Measurements from ENCODE around the gene ACAD11. TPM values are rescaled to one million over a fixed set of nuclear protein-coding genes. Genes with fewer than 3 reads are reported as not detected.

The ACAD11 gene
- polyA plus RNA-seq, 3 donors = 0.31 to 25.4 (median 0.40) TPM

DNA sequence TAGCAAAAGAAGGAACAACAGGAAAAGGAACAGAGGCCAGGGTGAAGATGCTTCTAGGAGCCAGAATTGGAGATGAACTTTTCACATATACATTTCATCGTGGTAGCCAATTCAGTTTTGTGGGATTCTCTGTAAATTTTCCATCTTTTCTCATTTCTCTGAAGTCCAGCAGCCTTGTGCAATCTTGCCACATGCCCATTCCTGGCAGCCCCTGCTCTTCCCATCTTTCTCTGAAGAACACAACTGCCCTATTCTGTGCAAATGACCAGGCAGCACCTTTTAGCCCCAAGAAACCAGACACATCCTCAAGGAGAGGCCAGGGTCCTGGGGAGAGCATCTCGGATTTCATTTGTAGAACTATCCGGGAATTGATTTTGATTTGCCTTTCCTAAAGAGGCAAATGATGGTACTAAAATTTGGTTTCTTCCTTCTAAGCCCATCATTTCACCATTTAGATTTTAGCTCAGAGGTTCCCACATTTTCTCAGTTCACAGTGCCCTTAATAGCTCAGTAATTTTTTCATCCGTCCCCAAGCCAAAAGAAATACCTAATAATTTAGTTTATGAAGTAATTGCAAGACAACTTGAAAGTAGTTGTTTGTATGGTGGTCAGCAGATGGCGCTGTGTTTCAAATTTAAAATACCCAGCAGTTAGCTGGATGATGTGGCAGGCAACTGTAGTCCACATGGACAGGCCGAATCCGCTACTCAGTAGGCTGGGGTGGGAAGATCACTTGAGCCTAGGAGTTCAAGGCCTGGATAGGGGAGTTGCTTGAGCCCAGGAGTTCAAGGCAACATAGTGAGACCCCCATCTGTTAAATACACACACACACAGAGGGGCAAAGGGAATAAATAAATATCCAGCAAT, 123.8 kb downstream of the ACAD11 start:
- Histone ChIP-seq H3K27me3 (ENCODE audit: control insufficient read depth in 2 of 2, insufficient read depth in 2 of 2, low read length in 2 of 2) (no peaks in the 10 kb centered on the region), H3K79me2 (ENCODE audit: insufficient read depth, low read length) (no peaks in the 10 kb centered on the region), H3K36me3 (replicated peaks in 1 of 2; ENCODE audit: control insufficient read depth in 1 of 2, insufficient read depth in 2 of 2, low read length in 2 of 2) (peaks cover 81 to 98% of the 10 kb centered on the region in 2 donors), H3K4me1 (ENCODE audit: control insufficient read depth in 1 of 2, insufficient read depth in 2 of 2, low read length in 2 of 2) (no peaks in the 10 kb centered on the region), H3K4me2 (replicated peaks; ENCODE audit: extremely low read depth, low read length, poor library complexity, severe bottlenecking) (no peak overlapping the region), H3K9ac (ENCODE audit: insufficient read depth, low read length, poor library complexity, severe bottlenecking) (no peak overlapping the region), H4K20me1 (ENCODE audit: insufficient read depth, low read length) (peaks cover 32% of the 10 kb centered on the region), H2AFZ (ENCODE audit: insufficient read depth, low read depth, low read length, poor library complexity, severe bottlenecking) (no peak overlapping the region), H3K27ac (ENCODE audit: low read depth in 1 of 2, low read length in 2 of 2) (peak overlapping the region in 1 of 2 donors; percentile 11), H3K4me3 (replicated peaks in 1 of 3; ENCODE audit: low read depth in 2 of 3, low read length in 3 of 3) (no peak overlapping the region), H3K9me3 (replicated peaks in 1 of 2; ENCODE audit: control insufficient read depth in 1 of 2, insufficient read depth in 1 of 2, low read length in 2 of 2) (no peaks in the 10 kb centered on the region)
- Mint-ChIP-seq H3K27me3 (ENCODE audit: low read depth in 3 of 3) (peaks cover 0 to 2% (median 0%) of the 10 kb centered on the region in 3 donors), H3K4me3 (no peak overlapping the region), H3K36me3 (peaks cover 73 to 94% of the 10 kb centered on the region in 2 donors), H3K27ac (peak overlapping the region in 2 of 7 donors; percentile 16 to 35), H3K9me3 (no peaks in the 10 kb centered on the region), H3K4me1 (no peaks in the 10 kb centered on the region)
- WGBS (ENCODE audit: insufficient coverage) = 83% methylated on average over 1 of the region's 7 CpGs
- TF ChIP-seq, protein P1, sequence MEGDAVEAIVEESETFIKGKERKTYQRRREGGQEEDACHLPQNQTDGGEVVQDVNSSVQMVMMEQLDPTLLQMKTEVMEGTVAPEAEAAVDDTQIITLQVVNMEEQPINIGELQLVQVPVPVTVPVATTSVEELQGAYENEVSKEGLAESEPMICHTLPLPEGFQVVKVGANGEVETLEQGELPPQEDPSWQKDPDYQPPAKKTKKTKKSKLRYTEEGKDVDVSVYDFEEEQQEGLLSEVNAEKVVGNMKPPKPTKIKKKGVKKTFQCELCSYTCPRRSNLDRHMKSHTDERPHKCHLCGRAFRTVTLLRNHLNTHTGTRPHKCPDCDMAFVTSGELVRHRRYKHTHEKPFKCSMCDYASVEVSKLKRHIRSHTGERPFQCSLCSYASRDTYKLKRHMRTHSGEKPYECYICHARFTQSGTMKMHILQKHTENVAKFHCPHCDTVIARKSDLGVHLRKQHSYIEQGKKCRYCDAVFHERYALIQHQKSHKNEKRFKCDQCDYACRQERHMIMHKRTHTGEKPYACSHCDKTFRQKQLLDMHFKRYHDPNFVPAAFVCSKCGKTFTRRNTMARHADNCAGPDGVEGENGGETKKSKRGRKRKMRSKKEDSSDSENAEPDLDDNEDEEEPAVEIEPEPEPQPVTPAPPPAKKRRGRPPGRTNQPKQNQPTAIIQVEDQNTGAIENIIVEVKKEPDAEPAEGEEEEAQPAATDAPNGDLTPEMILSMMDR (IDR thresholded peaks at IDR 0.05) = peak; percentile 78
- intact Hi-C loops (cut with micrococcal nuclease) = loop anchor here (1.0 to 2.0 kb wide), 2 partner anchors 106 to 107 kb away; no protein-coding TSS in a partner anchor
- peak; percentile 35 to 49 (median 43) for DNase-seq

- Histone ChIP-seq H3K4me2 (replicated peaks; ENCODE audit: extremely low read depth, low read length, poor library complexity, severe bottlenecking) (no peak overlapping the region), H4K20me1 (ENCODE audit: insufficient read depth, low read length) (peaks cover 14% of the 10 kb centered on the region), H3K36me3 (replicated peaks in 1 of 2; ENCODE audit: control insufficient read depth in 1 of 2, insufficient read depth in 2 of 2, low read length in 2 of 2) (peaks cover 86 to 98% of the 10 kb centered on the region in 2 donors), H3K9me3 (replicated peaks in 1 of 2; ENCODE audit: control insufficient read depth in 1 of 2, insufficient read depth in 1 of 2, low read length in 2 of 2) (no peaks in the 10 kb centered on the region), H3K27ac (ENCODE audit: low read depth in 1 of 2, low read length in 2 of 2) (no peak overlapping the region), H2AFZ (ENCODE audit: insufficient read depth, low read depth, low read length, poor library complexity, severe bottlenecking) (no peak overlapping the region), H3K9ac (ENCODE audit: insufficient read depth, low read length, poor library complexity, severe bottlenecking) (no peak overlapping the region), H3K27me3 (ENCODE audit: control insufficient read depth in 2 of 2, insufficient read depth in 2 of 2, low read length in 2 of 2) (no peaks in the 10 kb centered on the region), H3K4me1 (ENCODE audit: control insufficient read depth in 1 of 2, insufficient read depth in 2 of 2, low read length in 2 of 2) (no peaks in the 10 kb centered on the region), H3K4me3 (replicated peaks in 1 of 3; ENCODE audit: low read depth in 2 of 3, low read length in 3 of 3) (no peak overlapping the region), H3K79me2 (ENCODE audit: insufficient read depth, low read length) (no peaks in the 10 kb centered on the region)
- WGBS (ENCODE audit: insufficient coverage) = 83% methylated on average over 1 of the region's 3 CpGs
- Mint-ChIP-seq H3K27me3 (ENCODE audit: low read depth in 3 of 3) (peaks cover 0 to 2% (median 0%) of the 10 kb centered on the region in 3 donors), H3K4me3 (no peak overlapping the region), H3K36me3 (peaks cover 76 to 90% of the 10 kb centered on the region in 2 donors), H3K9me3 (no peaks in the 10 kb centered on the region), H3K4me1 (no peaks in the 10 kb centered on the region), H3K27ac (peak overlapping the region in 3 of 7 donors; percentile 12 to 23 (median 20))
- intact Hi-C loops (cut with micrococcal nuclease) = no loop called here
- DNase-seq = no peak
- TF ChIP-seq, protein P1 (IDR thresholded peaks at IDR 0.05) = no peak
Measured at GRCh38 chr3:132530624-132531023, 129.0 kb downstream of the ACAD11 start.

Data from CD14-positive monocyte (primary cell).